Activated CD4-positive, alpha-beta T cell treated with anti-CD3 and anti-CD28 coated beads for 36 hours (primary cell): ENCODE results near the gene CDK5RAP3. TPM values are rescaled to one million over a fixed set of nuclear protein-coding genes. Genes with fewer than 3 reads are reported as not detected.
"Not testable (repeated sequence)": the region's sequence is repeated elsewhere in the genome, so short reads cannot be mapped to it uniquely, and the experiment has no call there.

Source experiments
- ATAC-seq: fragments of 200-7000 bp; cut with Tn5 transposase; one replicate; pipeline ENCODE4 v1.10.0; 2021; ENCODE audit warnings: mild to moderate bottlenecking, moderate library complexity
- CTCF ChIA-PET: fragments of 350-600 bp; sonication (Branson Sonifier 250); formaldehyde crosslinking; loops from one replicate; lab custom pipeline; 2021; ENCODE audit warnings: antibody characterized with exemption; lab: Charles Lee
- POLR2A ChIA-PET: fragments of 350-600 bp; sonication (Branson Sonifier 250); formaldehyde crosslinking; loops from one replicate; lab custom pipeline; 2021; ENCODE audit warnings: antibody characterized with exemption, inconsistent platforms; lab: Charles Lee
- DNase-seq: peaks from one replicate; pipeline ENCODE4 v3.0.0-alpha.2; 2020
- H3K27ac Mint-ChIP-seq: one replicate; pipeline ENCODE4 v1.8.0; 2021; ENCODE audit warnings: mixed read lengths
- H3K27me3 Mint-ChIP-seq: one replicate; pipeline ENCODE4 v1.8.0; 2021; ENCODE audit warnings: mixed read lengths
- H3K36me3 Mint-ChIP-seq: one replicate; pipeline ENCODE4 v1.8.0; 2021; ENCODE audit warnings: low read depth, mixed read lengths
- H3K4me1 Mint-ChIP-seq: one replicate; pipeline ENCODE4 v1.8.0; 2021; ENCODE audit warnings: mixed read lengths
- H3K4me3 Mint-ChIP-seq: one replicate; pipeline ENCODE4 v1.8.0; 2021; ENCODE audit warnings: mild to moderate bottlenecking, moderate library complexity, mixed read lengths
- H3K9me3 Mint-ChIP-seq: one replicate; pipeline ENCODE4 v1.8.0; 2021; ENCODE audit warnings: low read depth, mixed read lengths
- intact Hi-C, 2 experiments: fragments of 100-400 bp; cut with DNase I in 1 of 2; cut with micrococcal nuclease in 1 of 2; formaldehyde crosslinking; loops; one replicate each; pipeline versions ENCODE4 v1.14.2 to v1.15.1; 2022 to 2024; cut with DNase I, micrococcal nuclease
- total RNA-seq, 2 experiments: library from RNA; stranded (reverse); gene quantifications; one replicate each; pipeline ENCODE4 v1.2.3, GENCODE V29; 2021

Gene CDK5RAP3
- total RNA-seq, 2 experiments from 2014 or later, result 147 to 156 TPM

GRCh38 chr17:48001197-48001596, 30.3 kb downstream of the CDK5RAP3 start:
- DNase-seq, result no peak
- H3K27ac Mint-ChIP-seq, result no peak overlapping the region
- intact Hi-C loops, result no loop called here
- ChIA-PET CTCF (interaction anchor here (0.6 to 2.9 kb wide), 4 partner anchors 10 to 68 kb away, joined by 3 to 11 read pairs (median 3); no protein-coding TSS in a partner anchor), POLR2A (no interaction called here)
- H3K4me1 Mint-ChIP-seq, result peaks cover 7% of the 10 kb centered on the region
- H3K36me3 Mint-ChIP-seq, result no peaks in the 10 kb centered on the region
- no peak overlapping the region for H3K4me3 Mint-ChIP-seq
- no peaks in the 10 kb centered on the region for H3K9me3 Mint-ChIP-seq
- ATAC-seq, result no peak
- peaks cover 15% of the 10 kb centered on the region for H3K27me3 Mint-ChIP-seq

GRCh38 chr17:48001657-48002056, 30.7 kb downstream of the CDK5RAP3 start:
- H3K4me1 Mint-ChIP-seq, H3K27ac Mint-ChIP-seq, POLR2A ChIA-PET, H3K4me3 Mint-ChIP-seq, H3K9me3 Mint-ChIP-seq, H3K36me3 Mint-ChIP-seq, ATAC-seq, DNase-seq, intact Hi-C loops: not testable (repeated sequence)
- CTCF ChIA-PET, result interaction anchor here (0.5 to 2.9 kb wide), 4 partner anchors 9 to 120 kb away, joined by 3 to 11 read pairs (median 3); no protein-coding TSS in a partner anchor
- peaks cover 15% of the 10 kb centered on the region for H3K27me3 Mint-ChIP-seq

DNA sequence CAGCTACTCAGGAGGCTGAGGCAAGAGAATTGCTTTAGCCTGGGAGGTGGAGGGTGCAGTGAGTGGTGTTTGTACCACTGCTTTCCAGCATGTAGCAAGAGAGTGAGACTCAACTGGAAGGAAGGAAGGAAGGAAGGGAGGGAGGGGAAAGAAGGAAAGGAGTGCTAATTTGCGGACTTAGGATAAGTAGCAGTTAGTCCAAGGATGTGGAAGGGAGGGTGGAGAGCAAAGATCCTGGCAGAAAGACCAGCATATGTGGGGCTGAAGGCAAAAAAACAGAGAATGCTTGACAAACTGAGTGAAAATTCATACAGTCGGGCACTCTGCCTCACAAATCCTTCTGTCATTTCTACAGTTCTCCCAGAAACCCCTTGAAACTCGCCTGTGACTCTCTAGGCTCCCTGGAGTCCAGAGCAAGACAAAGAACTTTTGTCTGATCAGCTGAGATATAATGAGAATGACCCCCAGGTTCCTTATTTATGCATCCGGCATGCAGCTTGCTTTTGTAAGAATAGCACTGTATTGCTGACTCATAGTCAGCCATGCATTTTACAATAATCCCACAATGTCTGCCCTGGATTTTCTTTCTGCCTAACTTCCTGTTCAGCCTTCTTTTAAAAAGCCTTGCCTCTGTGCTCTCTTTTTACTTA, 31.5 kb downstream of the CDK5RAP3 start:
- H3K4me3 Mint-ChIP-seq, result no peak overlapping the region
- POLR2A ChIA-PET, result no interaction called here
- CTCF ChIA-PET, result interaction anchor here (1.4 to 2.9 kb wide), 2 partner anchors 9 to 31 kb away, joined by 5 to 11 read pairs; partner anchors contain the start of gene CDK5RAP3

DNA sequence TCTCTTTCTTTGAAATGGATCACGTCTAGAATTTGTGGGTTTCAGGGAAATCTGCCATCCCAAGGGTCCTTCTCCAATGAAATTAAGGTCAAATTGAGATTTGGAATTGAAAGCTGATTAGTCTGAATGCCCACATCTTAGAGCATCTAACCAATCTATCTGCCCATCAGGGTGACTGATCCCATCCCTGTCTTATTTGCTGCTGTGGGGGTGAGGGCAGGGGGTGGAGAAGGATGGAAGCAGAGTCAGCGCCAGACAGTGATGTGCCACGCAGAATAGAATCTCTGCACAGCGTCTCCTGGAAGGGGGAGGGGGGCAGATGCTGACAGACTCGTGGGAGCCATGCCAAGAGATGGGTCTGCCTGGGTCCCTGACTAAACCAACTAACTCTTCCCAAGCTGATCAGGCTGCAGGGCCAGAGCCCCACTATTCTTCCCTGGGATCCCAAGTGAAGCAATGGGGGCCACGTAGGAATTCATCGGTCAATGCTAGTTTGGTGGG, 32.1 kb downstream of the CDK5RAP3 start:
- DNase-seq (no peak), ATAC-seq (no peak)
- ChIA-PET CTCF (interaction anchor here (0.5 to 1.6 kb wide), 5 partner anchors 15 to 1422 kb away, joined by 3 to 6 read pairs (median 3); partner anchors contain the start of gene CDK5RAP3), POLR2A (no interaction called here)
- Mint-ChIP-seq H3K27ac (no peak overlapping the region), H3K27me3 (peaks cover 21% of the 10 kb centered on the region), H3K9me3 (no peaks in the 10 kb centered on the region), H3K4me1 (peaks cover 7% of the 10 kb centered on the region), H3K36me3 (no peaks in the 10 kb centered on the region), H3K4me3 (no peak overlapping the region)
- intact Hi-C loops, result no loop called here

More for the DNA sequence above, 31.5 kb downstream of the CDK5RAP3 start:
- ATAC-seq, result no peak
- H3K27me3 Mint-ChIP-seq, result peaks cover 21% of the 10 kb centered on the region
- intact Hi-C loops, result no loop called here
- no peaks in the 10 kb centered on the region for H3K36me3 Mint-ChIP-seq
- no peak for DNase-seq
- H3K27ac Mint-ChIP-seq, result no peak overlapping the region
- peaks cover 7% of the 10 kb centered on the region for H3K4me1 Mint-ChIP-seq
- no peaks in the 10 kb centered on the region for H3K9me3 Mint-ChIP-seq

DNA sequence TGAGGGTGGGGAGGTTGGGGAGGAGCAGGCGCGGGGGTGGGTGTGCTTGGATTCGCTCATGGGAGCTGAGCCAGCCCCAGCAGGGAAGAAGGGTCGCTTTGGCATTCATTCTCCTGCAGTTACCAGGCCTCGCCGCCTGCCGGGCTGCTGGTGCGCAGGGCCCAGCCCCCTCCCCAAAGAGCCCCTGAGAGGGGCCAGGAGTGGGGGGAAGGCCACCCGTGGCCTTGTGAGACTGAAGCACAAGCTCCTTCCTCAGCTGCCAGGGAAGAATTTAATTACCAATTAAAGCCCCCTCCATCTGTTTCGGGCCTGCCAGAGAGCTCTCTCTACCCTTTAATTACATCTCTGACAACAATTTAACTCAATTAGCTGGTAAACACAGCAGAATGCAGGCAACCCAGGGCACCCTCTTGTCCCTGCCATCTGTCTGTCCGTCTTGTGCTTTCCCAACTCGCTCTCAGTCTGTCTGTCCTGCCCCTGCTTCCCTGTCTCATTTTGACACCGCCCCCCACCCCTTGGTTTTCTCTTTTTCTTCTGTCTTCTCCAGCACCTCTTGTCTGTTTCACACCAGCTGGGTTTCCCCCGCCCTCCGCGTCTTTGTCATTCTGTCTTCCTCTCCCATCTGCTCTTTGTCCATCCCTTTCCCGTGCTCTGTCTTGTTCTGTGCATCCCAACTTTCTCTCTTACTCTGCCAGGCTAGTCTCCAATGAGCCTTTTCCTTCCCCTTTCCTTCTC, 32.7 kb downstream of the CDK5RAP3 start:
- peaks cover 7% of the 10 kb centered on the region for H3K4me1 Mint-ChIP-seq
- no peak overlapping the region for H3K27ac Mint-ChIP-seq

DNA sequence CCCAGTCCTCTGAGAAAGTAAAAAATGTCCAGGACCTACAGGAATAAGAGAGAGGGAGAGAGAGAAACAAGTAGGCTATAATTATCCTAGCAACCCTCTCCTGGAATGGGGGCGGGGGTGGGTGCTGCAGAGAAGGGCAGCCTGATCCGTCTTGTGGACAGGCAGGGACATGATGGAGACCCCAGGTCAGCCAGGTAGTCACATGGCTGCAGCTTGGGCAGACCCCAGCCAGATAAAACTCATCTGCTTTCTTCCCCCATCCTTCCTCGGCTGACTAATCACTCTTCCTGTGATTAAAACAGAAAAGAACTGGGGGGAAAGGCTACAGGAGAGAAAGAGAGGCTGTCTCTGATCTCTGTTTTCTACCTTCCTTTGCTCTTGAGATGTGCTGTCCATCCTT, 34.1 kb downstream of the CDK5RAP3 start:
- Mint-ChIP-seq H3K27ac (no peak overlapping the region), H3K27me3 (peaks cover 25% of the 10 kb centered on the region), H3K9me3 (no peaks in the 10 kb centered on the region), H3K36me3 (no peaks in the 10 kb centered on the region), H3K4me1 (peaks cover 4% of the 10 kb centered on the region), H3K4me3 (no peak overlapping the region)
- DNase-seq (no peak), ATAC-seq (no peak)
- intact Hi-C loops, result no loop called here
- ChIA-PET CTCF (interaction anchor here (0.6 kb wide), 1 partner anchor 309 kb away, joined by 4 read pairs; no protein-coding TSS in a partner anchor), POLR2A (no interaction called here)

More for the DNA sequence above, 32.7 kb downstream of the CDK5RAP3 start:
- intact Hi-C loops, result no loop called here
- DNase-seq, result no peak
- ChIA-PET POLR2A (no interaction called here), CTCF (interaction anchor here (0.5 to 1.6 kb wide), 9 partner anchors 8 to 1421 kb away, joined by 3 to 6 read pairs (median 3); partner anchors contain the start of gene CDK5RAP3)
- peaks cover 21% of the 10 kb centered on the region for H3K27me3 Mint-ChIP-seq
- no peaks in the 10 kb centered on the region for H3K9me3 Mint-ChIP-seq
- no peak for ATAC-seq
- H3K4me3 Mint-ChIP-seq, result no peak overlapping the region
- H3K36me3 Mint-ChIP-seq, result no peaks in the 10 kb centered on the region

DNA sequence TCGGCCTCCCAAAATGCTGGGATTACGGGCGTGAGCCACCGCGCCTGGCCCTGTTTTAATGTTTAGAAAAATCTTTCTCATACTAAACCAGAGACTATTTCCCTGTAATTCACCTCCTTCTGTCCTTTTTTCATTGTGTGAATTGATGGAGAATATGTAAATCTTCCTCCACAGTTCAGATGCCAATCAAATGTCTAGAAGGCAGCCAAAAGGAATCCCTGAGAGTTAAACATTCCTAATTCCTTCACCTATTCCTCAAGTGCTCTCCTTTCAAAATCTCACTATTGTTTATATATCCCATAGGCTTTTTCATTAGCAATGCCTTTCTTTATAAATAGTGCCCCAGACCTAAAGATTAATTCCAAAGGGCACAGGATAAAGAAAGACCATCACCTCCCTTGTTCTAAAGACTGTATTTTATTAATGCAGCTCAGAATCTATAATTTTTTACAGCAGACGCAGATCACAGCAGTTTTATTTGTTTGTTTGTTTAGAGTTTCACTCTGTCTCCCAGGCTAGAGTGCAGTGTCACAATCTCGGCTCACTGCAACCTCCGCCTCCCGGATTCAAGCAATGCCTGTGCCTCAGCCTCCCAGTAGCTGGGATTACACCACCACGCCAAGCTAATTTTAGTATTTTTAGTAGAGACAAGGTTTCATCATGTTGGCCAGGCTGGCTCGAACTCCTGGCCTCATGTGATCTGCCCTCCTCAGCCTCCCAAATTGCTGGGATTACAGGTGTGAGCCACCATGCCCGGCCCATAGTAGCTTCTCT, 36.2 kb downstream of the CDK5RAP3 start:
- no peak overlapping the region for H3K27ac Mint-ChIP-seq
- ChIA-PET CTCF (interaction anchor here (1.6 kb wide), 1 partner anchor 29 kb away, joined by 8 read pairs; no protein-coding TSS in a partner anchor), POLR2A (no interaction called here)
- no peaks in the 10 kb centered on the region for H3K9me3 Mint-ChIP-seq
- H3K4me1 Mint-ChIP-seq, result peaks cover 13% of the 10 kb centered on the region
- ATAC-seq (no peak), DNase-seq (no peak)
- H3K36me3 Mint-ChIP-seq, result no peaks in the 10 kb centered on the region
- H3K27me3 Mint-ChIP-seq, result peaks cover 36% of the 10 kb centered on the region
- H3K4me3 Mint-ChIP-seq, result no peak overlapping the region
- intact Hi-C loops, result no loop called here

- H3K9me3 Mint-ChIP-seq, result no peaks in the 10 kb centered on the region
- DNase-seq, result no peak
- ATAC-seq, result no peak
- H3K4me1 Mint-ChIP-seq, result peaks cover 12% of the 10 kb centered on the region
- intact Hi-C loops, result loop anchor here in 1 of 2 experiments (10.0 kb wide), 1 partner anchor 165 kb away; the partner anchor contains the start of gene SCRN2
- no peak overlapping the region for H3K27ac Mint-ChIP-seq
- POLR2A ChIA-PET, result interaction anchor here (0.6 kb wide), 1 partner anchor 10 kb away, joined by 3 read pairs; no protein-coding TSS in a partner anchor
- CTCF ChIA-PET, result interaction anchor here (0.7 to 2.0 kb wide), 8 partner anchors 9 to 1137 kb away, joined by 3 to 11 read pairs (median 5); partner anchors contain the start of genes CDK5RAP3 and PRR15L
- no peak overlapping the region for H3K4me3 Mint-ChIP-seq
- H3K27me3 Mint-ChIP-seq, result peaks cover 45% of the 10 kb centered on the region
- no peaks in the 10 kb centered on the region for H3K36me3 Mint-ChIP-seq
Measured at GRCh38 chr17:48010193-48010592, 39.3 kb downstream of the CDK5RAP3 start.

DNA sequence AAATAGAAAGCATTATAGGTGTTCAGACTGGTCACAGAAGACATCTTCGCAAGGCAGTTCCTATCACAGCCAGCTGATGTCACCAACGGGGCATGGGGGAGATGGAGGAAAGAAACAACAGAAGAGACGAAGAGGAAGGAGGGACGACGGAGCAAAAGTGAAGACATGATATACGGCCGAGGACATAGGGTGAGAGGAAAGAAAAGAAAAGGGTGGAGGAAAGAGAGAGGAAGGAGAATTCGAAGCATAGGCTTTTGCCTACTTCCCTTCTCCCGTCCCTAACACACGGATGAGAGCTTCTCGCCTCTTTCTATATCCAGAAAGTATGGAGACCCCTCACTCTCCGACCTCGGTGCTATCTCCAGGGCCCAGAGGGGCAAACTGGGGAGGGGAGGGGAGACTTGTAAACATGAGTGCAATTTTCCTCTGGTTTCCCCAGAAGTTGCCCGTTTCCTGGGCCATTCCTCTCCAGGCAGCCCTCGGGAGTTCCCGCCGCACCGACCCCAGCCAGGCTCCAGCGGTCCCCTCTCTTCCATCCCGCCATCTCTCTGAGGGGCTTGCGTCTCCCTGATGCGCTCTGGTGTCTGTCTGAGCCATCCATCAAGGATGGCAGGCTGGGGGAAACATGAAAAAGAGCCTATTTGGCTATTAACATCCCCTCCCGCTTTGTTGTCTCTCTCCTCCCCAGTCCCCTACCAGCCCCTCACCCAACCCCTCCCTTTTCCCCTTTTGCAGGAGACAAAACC, 40.7 kb downstream of the CDK5RAP3 start:
- peaks cover 42% of the 10 kb centered on the region for H3K27me3 Mint-ChIP-seq
- peak overlapping the region; percentile 49 for H3K4me3 Mint-ChIP-seq
- DNase-seq, result peak; percentile 72
- H3K36me3 Mint-ChIP-seq, result no peaks in the 10 kb centered on the region
- intact Hi-C loops, result loop anchor here in 1 of 2 experiments (10.0 kb wide), 1 partner anchor 167 kb away; the partner anchor contains the start of gene SCRN2
- H3K9me3 Mint-ChIP-seq, result no peaks in the 10 kb centered on the region
- POLR2A ChIA-PET, result no interaction called here
- peak; percentile 80 for ATAC-seq
- H3K4me1 Mint-ChIP-seq, result peaks cover 12% of the 10 kb centered on the region
- CTCF ChIA-PET, result interaction anchor here (0.6 to 2.0 kb wide), 21 partner anchors 9 to 526 kb away, joined by 3 to 11 read pairs (median 4); partner anchors contain the start of genes CDK5RAP3, PRR15L and SCRN2
- no peak overlapping the region for H3K27ac Mint-ChIP-seq

DNA sequence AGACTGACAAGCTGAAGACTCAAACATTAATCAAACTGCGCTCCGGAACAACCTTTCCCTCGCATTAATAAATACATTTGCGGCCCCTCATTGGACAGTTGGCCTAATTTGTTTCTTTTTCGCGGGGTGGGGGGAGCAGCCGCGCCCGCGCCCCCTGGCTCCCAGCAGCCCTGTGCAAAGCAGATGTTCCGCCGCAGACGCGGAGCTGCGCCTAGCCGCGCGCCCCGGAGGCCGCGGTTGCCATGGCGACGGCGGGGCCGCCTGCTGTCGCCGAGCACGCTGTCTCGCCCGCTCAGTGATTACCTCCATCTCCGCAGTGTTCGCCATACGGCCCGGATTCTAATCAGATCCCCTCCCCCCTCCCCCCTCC, 41.2 kb downstream of the CDK5RAP3 start:
- ChIA-PET POLR2A (no interaction called here), CTCF (interaction anchor here (0.7 to 2.0 kb wide), 12 partner anchors 9 to 463 kb away, joined by 3 to 11 read pairs (median 4); partner anchors contain the start of gene SCRN2)
- Mint-ChIP-seq H3K27ac (no peak overlapping the region), H3K27me3 (peaks cover 39% of the 10 kb centered on the region), H3K9me3 (no peaks in the 10 kb centered on the region), H3K4me1 (peaks cover 12% of the 10 kb centered on the region), H3K36me3 (no peaks in the 10 kb centered on the region), H3K4me3 (peak overlapping the region; percentile 49)
- DNase-seq (peak; percentile 78), ATAC-seq (peak; percentile 83)
- intact Hi-C loops, result loop anchor here in 1 of 2 experiments (10.0 kb wide), 1 partner anchor 167 kb away; the partner anchor contains the start of gene SCRN2
